GM12873 (cell line): Measurements from ENCODE around the gene GABRA6.

ENCODE experiments used
- TF ChIP-seq, protein P1 (sequence below): IDR thresholded peaks from 2 replicates; pipeline ENCODE4 v1.5.1; 2012; ENCODE audit warnings: low read depth, mild to moderate bottlenecking, moderate library complexity, low read length, control low read depth; ENCODE audit not compliant: insufficient read depth; ENCODE audit errors: missing control alignments

GABRA6 gene

DNA sequence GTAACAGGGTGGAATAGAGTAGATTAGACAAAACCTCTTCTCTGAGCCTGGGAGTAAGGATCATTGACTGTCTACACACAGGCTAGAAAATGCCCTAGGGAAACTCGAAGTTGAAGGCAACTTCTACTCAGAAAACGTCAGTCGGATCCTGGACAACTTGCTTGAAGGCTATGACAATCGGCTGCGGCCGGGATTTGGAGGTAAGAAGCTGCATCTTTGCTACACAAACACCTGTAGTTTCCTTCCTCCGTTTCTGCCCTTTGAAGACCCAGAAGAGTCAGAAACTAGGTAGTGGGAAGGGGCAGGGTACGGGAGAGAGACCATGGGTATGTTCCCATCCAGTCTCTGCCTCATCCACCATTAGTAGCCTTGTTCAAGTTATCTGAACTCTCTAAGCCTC is 628 bp downstream of the GABRA6 start:
- TF ChIP-seq, protein P1, sequence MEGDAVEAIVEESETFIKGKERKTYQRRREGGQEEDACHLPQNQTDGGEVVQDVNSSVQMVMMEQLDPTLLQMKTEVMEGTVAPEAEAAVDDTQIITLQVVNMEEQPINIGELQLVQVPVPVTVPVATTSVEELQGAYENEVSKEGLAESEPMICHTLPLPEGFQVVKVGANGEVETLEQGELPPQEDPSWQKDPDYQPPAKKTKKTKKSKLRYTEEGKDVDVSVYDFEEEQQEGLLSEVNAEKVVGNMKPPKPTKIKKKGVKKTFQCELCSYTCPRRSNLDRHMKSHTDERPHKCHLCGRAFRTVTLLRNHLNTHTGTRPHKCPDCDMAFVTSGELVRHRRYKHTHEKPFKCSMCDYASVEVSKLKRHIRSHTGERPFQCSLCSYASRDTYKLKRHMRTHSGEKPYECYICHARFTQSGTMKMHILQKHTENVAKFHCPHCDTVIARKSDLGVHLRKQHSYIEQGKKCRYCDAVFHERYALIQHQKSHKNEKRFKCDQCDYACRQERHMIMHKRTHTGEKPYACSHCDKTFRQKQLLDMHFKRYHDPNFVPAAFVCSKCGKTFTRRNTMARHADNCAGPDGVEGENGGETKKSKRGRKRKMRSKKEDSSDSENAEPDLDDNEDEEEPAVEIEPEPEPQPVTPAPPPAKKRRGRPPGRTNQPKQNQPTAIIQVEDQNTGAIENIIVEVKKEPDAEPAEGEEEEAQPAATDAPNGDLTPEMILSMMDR: no peak

DNA sequence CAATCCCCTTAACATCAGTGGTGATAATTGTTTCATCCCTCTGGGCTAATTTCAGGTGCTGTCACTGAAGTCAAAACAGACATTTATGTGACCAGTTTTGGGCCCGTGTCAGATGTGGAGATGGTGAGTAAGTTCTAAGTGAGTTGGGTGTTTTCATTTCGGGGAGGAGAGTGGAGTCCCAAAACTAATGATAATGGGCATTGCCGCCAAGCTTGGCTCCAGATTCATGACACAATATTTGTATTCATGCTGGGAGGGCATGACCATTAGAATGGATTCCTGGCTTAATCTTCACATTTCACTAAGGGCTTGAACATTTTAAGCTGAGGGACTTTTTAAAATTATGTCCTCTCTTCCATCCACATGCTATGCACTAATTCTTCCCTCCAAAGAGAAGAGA is 1.4 kb downstream of the GABRA6 start:
- TF ChIP-seq, protein P1: no peak

DNA sequence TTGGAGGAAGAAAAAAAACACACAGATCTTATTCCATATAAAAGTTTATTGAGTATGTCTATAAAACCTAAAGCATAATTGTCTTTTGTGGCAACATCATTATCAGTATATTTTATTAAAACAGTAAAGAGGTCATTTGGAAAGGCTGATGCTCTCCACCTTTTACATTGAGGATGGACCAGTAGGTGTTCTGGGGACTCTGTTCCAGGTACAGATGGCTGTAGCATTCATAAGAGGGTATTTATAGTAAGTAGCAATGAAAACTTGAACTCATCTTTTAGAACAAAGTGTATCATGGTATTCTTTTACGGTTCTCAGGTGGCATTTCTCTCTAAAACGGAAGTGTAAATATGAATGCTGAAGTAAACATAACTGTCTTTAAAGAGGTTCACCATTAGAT is 1.8 kb downstream of the GABRA6 start:
- TF ChIP-seq, protein P1: no peak

DNA sequence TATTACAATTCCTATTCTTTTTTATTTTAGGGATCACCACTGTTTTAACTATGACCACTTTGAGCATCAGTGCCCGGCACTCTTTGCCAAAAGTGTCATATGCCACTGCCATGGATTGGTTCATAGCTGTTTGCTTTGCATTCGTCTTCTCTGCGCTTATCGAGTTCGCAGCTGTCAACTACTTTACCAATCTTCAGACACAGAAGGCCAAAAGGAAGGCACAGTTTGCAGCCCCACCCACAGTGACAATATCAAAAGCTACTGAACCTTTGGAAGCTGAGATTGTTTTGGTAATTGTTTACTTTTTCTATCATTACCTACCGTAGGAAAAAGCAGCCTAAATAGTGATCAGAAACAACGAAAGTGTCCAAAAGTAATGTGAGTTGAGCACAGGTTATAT is 6.4 kb downstream of the GABRA6 start:
- TF ChIP-seq, protein P1: no peak

DNA sequence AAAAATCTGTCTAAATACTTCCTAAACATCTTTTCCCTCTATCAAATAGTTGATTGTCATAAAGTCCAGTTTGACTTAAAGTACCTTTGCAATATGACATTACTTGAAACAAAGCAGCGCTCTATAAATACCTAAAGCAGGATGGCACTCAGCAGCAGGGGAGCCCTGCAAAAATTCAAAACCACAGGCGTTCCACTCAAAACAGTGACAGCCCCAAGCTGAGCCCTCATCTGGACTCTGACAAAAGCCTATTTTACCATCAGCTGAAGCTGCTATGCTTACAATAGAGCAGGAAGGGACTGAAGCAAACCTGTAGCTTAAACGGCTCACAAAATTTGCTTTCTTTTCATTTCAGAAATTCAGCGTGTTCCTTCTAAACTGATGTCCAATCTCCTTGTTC is 11.5 kb downstream of the GABRA6 start:
- TF ChIP-seq, protein P1: no peak

DNA sequence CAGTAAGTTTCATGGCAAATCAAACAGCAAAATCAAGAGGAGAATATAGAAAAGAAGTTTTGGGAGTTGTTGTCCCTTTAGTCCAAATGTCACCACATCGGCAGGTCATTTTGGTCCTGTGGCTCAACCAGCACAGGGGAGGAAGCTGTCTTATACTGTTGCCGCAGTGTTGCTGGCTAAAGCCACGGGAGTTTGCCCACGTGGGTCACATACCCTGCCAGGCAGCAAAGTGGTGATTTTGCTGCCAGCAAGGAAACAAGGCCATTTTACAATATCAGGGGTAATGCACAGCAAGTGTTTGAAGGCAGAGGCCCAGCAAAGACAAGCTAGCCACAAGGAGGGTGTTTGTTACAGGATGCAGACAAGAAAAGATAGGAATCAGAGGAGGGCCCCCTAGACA is 14.5 kb downstream of the GABRA6 start:
- TF ChIP-seq, protein P1: no peak

DNA sequence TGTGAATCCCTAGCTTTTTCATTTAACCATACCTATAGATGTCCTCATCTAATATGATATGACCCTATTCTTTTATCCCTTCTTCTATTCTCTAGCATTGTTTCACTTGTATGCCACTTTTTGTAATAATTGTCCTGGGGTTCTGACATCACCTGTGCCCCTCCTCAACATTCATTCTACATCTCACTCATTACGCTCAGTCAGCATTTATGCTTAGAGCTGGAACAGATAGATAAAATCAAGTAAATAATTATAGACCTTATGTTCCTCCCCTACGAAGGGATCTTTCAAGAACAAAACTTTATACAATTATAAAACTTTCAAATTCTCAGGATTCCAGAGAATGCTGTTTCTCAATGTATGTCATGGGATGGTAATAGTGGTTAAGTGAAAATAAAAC is 18.0 kb downstream of the GABRA6 start:
- TF ChIP-seq, protein P1: no peak
